ENCODE data around the gene RMC1. TPM values are rescaled to one million over a fixed set of nuclear protein-coding genes. Genes with fewer than 3 reads are reported as not detected.
"Not testable (repeated sequence)": the region's sequence is repeated elsewhere in the genome, so short reads cannot be mapped to it uniquely, and the experiment has no call there.

The RMC1 gene
- total RNA-seq, 2 experiments from 2014 or later, result 28.7 to 29.8 TPM

DNA sequence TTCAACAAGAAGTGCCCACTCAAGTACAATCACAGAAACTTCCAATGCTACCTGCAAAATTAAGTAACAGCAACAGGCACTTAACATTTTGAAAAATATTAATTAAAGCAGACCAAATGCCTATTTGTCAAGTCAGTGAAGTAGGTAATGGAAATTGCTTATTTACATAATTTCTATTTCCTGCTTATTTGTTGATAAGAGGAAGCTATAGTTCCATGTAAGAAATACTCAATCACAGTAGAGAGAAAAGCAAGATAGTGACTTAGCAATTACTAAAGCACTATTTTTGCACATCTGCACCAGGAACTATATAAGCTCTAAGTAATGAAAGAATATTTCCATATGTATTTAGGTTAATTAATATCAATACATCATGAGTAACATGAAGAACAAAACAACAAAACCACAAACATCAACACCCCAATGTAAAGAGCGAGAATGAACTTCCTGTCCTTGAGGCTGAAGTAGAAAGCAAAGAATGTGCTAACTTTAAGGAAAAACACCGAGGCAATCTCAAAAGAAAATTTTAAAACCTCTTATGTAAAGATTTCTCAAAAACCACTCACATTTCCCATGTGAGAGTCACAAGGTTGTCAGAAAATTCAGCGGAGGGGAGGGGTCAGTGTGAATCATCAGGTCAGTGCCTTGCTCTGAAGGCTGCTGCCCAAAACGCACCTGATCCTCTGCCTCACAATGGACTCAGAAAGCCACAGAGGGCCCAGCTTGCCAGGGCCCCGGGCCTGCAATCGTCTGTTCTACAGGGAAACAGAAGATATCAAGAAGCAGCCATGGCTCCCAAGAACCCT, 70.5 kb downstream of the RMC1 start:
- peaks cover 34% of the 10 kb centered on the region for H3K36me3 Mint-ChIP-seq (ENCODE audit: low read depth)
- CTCF ChIA-PET, result interaction anchor here (1.5 kb wide), 1 partner anchor 11 kb away, joined by 3 read pairs; no protein-coding TSS in a partner anchor
- DNase-seq, result peak; percentile 61
- peak; percentile 87 for ATAC-seq
- H3K27me3 Mint-ChIP-seq, result no peaks in the 10 kb centered on the region
- H3K4me3 Mint-ChIP-seq, result peak overlapping the region; percentile 3
- POLR2A ChIA-PET, result no interaction called here
- H3K4me1 Mint-ChIP-seq, result peaks cover 31% of the 10 kb centered on the region
- H3K27ac Mint-ChIP-seq, result peak overlapping the region; percentile 59
- H3K9me3 Mint-ChIP-seq (ENCODE audit: low read depth), result no peaks in the 10 kb centered on the region
- intact Hi-C loops (cut with DNase I, micrococcal nuclease), result no loop called here

DNA sequence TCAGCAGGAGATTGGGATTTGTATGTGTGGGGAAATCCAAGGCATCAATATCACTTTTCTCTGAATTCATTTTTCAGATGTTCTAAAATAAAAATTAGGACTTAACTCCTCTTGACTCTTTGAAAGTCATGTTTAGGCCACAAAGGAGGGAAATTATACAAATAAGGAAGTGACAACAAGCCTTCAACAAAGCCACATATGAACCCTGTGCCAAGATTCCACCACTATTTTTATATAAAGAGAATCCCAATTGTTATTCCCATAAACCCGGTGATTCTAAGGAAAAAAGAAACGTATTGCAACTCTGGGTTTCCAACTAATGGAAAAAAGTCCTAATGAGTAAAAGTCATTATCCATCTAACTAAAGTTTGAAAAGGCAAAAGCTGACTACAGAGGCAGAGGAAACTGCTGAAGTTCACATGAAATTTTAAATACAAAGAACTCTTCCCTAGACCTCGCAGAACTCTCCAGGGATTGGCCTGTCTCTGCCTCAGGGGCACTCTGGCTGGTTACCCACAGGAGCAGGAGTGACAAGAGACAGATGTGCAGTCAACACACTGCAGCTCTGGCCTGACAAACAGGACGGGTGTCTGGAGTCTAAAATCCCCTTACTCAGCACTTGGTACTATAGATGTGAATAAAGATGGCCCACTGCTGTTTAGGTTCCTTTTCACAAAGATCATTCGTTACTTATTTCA, 71.4 kb downstream of the RMC1 start:
- peaks cover 38% of the 10 kb centered on the region for H3K4me1 Mint-ChIP-seq
- ChIA-PET POLR2A (no interaction called here), CTCF (no interaction called here)
- no peak overlapping the region for H3K4me3 Mint-ChIP-seq
- ATAC-seq (no peak), DNase-seq (no peak)
- intact Hi-C loops (cut with DNase I, micrococcal nuclease), result no loop called here
- no peaks in the 10 kb centered on the region for H3K9me3 Mint-ChIP-seq (ENCODE audit: low read depth)
- H3K27me3 Mint-ChIP-seq, result no peaks in the 10 kb centered on the region
- H3K36me3 Mint-ChIP-seq (ENCODE audit: low read depth), result peaks cover 30% of the 10 kb centered on the region
- peak overlapping the region; percentile 59 for H3K27ac Mint-ChIP-seq

DNA sequence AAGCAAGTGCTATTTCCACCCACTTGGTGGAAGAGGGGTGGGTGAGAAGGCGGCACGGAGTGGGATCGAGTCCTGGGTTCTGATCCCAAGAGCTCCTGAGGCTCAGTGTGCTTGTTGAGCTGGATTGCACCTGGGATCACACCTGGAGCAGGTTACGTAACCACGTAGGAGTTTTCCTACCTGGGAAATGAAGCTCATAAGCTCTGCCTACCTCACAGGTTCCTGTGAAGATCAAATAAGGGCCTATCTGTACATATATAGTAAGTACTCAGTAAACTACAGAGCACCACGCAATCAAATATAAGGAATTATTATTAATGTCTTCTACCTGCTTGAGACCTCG, 72.0 kb downstream of the RMC1 start:
- DNase-seq (no peak), ATAC-seq (no peak)
- Mint-ChIP-seq H3K4me1 (peaks cover 42% of the 10 kb centered on the region), H3K27me3 (no peaks in the 10 kb centered on the region), H3K36me3 (ENCODE audit: low read depth) (peaks cover 24% of the 10 kb centered on the region), H3K9me3 (ENCODE audit: low read depth) (no peaks in the 10 kb centered on the region), H3K27ac (peak overlapping the region; percentile 59), H3K4me3 (no peak overlapping the region)
- POLR2A ChIA-PET, result no interaction called here
- CTCF ChIA-PET, result interaction anchor here (1.6 to 1.7 kb wide), 2 partner anchors 10 to 68 kb away, joined by 3 read pairs; no protein-coding TSS in a partner anchor
- intact Hi-C loops (cut with DNase I, micrococcal nuclease), result no loop called here

DNA sequence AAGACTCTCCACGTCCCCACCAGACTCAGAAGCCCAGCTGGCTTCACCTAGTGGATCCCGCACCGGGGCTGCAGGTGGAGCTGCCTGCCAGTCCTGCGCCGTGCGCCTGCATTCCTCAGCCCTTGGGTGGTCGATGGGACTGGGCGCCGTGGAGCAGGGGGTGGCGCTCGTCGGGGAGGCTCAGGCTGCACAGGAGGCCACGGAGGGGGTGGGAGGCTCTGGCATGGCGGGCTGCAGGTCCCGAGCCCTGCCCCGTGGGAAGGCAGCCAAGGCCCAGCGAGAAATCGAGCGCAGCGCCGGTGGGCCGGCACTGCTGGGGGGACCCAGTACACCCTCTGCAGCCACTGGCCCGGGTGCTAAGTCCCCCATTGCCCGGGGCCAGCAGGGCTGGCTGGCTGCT, 74.2 kb downstream of the RMC1 start:
- H3K27ac Mint-ChIP-seq; H3K9me3 Mint-ChIP-seq (ENCODE audit: low read depth); CTCF ChIA-PET; DNase-seq; H3K4me3 Mint-ChIP-seq; H3K27me3 Mint-ChIP-seq; POLR2A ChIA-PET; ATAC-seq; intact Hi-C loops (cut with DNase I, micrococcal nuclease): not testable (repeated sequence)
- Mint-ChIP-seq H3K36me3 (ENCODE audit: low read depth) (peaks cover 25% of the 10 kb centered on the region), H3K4me1 (peaks cover 57% of the 10 kb centered on the region)

DNA sequence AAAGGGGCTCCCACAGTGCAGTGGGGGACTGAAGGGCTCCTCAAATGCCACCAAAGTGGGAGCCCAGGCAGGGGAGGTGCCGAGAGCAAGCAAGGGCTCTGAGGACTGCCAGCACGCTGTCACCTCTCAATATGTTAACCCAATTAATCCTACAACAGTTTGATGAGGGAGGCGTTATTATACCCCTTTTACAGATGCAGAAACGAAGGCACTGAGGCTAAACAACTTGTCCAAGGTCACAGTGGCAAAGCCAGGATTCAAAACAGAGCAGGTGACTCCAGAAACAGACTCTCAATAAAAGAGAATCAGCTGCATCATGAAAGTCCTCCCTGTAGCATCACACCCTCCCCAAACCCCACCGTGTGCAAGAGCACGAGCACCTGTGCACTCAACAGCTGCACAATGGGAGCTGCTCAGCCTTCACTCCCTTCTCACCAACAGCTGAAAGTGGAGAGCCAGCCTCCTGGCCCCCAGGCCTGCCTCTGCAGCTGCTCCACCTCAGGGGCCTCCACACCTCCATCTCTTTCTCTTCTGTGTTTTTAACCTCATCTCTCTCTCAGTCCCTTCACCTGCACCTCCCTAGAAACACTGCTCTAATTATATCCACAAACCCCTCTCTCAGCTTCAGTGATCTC, 74.9 kb downstream of the RMC1 start:
- intact Hi-C loops (cut with DNase I, micrococcal nuclease), result no loop called here
- H3K4me3 Mint-ChIP-seq, result no peak overlapping the region
- peaks cover 58% of the 10 kb centered on the region for H3K4me1 Mint-ChIP-seq
- ATAC-seq, result no peak
- no peaks in the 10 kb centered on the region for H3K27me3 Mint-ChIP-seq
- peaks cover 27% of the 10 kb centered on the region for H3K36me3 Mint-ChIP-seq (ENCODE audit: low read depth)
- no peak for DNase-seq
- H3K9me3 Mint-ChIP-seq (ENCODE audit: low read depth), result no peaks in the 10 kb centered on the region
- ChIA-PET CTCF (interaction anchor here (1.6 kb wide), 1 partner anchor 10 kb away, joined by 6 read pairs; no protein-coding TSS in a partner anchor), POLR2A (no interaction called here)
- peak overlapping the region; percentile 11 for H3K27ac Mint-ChIP-seq

DNA sequence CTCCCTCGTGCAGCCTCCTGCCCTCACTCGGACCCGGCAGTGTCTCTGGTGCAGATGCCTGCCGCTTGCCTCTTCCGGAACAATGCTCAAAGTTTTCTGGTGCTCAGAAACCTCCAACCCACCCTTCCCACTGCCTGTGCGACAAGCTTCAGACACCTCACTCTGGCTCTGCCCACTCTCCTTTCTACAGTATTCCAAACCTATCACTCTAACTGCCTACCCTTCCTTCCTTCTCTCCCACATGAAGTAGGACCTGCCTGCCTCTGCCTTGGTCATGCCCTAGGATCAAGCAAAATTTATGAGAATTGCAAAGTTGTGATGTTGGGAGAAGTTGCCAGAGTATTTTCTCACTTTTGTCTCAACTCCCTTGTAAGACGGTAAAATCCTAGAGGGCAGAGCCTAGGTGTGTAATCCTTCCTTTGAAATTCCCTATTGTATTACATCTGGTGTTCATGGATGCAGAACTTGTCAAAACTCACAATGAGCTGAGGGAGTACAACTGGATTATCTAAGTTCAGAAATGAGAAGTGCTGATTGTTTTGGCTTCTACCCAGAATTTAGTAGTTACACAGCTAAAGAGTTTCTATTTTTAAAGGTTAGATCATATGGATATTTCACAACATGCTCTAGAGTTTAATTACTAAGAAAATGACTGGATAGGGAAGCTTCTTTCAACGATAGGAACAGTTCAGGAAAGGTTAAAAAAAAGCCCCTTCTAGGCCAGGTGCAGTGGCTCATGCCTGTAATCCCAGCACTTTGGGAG, 75.8 kb downstream of the RMC1 start:
- peaks cover 32% of the 10 kb centered on the region for H3K36me3 Mint-ChIP-seq (ENCODE audit: low read depth)
- H3K4me3 Mint-ChIP-seq, result no peak overlapping the region
- intact Hi-C loops (cut with DNase I, micrococcal nuclease), result no loop called here
- peak overlapping the region; percentile 11 for H3K27ac Mint-ChIP-seq
- no peaks in the 10 kb centered on the region for H3K9me3 Mint-ChIP-seq (ENCODE audit: low read depth)
- DNase-seq, result no peak
- ATAC-seq, result no peak
- ChIA-PET CTCF (interaction anchor here (1.0 to 1.7 kb wide), 3 partner anchors 9 to 77 kb away, joined by 4 to 6 read pairs (median 4); no protein-coding TSS in a partner anchor), POLR2A (no interaction called here)
- no peaks in the 10 kb centered on the region for H3K27me3 Mint-ChIP-seq
- H3K4me1 Mint-ChIP-seq, result peaks cover 58% of the 10 kb centered on the region

DNA sequence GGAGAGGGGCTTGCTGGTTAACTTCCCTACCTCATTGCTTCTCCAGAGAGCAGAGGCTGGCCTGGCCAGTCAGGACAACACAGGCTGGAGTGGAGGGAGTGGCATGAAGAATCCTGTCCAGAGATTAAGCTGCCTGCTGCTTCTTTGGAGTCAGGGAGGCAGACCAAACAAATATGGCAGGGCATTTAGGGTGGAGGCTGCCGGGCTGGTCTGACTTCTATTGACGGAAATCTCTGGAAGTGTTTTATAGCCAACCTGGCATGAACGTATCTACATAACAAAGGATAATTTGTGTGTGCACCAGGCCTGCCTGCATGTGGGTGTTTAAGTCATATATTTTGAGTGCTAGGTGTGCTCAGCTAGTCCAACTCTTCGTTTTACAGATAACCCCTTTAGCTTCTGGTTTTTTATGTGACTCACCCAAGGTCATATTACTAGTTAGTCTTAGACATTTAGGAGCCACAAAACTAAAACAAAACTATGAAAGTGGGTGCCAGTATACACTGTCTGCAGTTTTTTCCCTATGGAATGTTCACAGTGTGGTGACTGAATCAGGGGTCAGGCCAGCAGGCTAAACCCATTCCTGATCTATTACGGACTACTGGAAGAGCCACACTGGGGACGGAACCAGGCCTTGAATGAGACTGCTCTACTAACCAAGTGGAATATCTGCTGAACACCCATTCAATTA, 77.5 kb downstream of the RMC1 start:
- H3K27me3 Mint-ChIP-seq, result no peaks in the 10 kb centered on the region
- no peaks in the 10 kb centered on the region for H3K9me3 Mint-ChIP-seq (ENCODE audit: low read depth)
- no peak overlapping the region for H3K4me3 Mint-ChIP-seq
- H3K4me1 Mint-ChIP-seq, result peaks cover 59% of the 10 kb centered on the region
- H3K27ac Mint-ChIP-seq, result no peak overlapping the region
- intact Hi-C loops (cut with DNase I, micrococcal nuclease), result loop anchor here in 1 of 2 experiments (10.0 kb wide), 1 partner anchor 1976 kb away; the partner anchor contains the start of gene ESCO1
- peaks cover 23% of the 10 kb centered on the region for H3K36me3 Mint-ChIP-seq (ENCODE audit: low read depth)
- DNase-seq (no peak), ATAC-seq (peak; percentile 27)
- POLR2A ChIA-PET, result no interaction called here
- CTCF ChIA-PET, result interaction anchor here (0.9 to 1.7 kb wide), 6 partner anchors 12 to 123 kb away, joined by 3 to 4 read pairs (median 4); no protein-coding TSS in a partner anchor

Other genes with a start within 250 kb of the RMC1 start
- gene RIOK3, start 50.2 kb upstream of the RMC1 start, total RNA-seq, result 10 to 100 TPM; 71.1 to 71.2 TPM
- 10 to 100 TPM; 21.6 to 29.2 TPM for gene NPC1, start 83.0 kb downstream of the RMC1 start, total RNA-seq
- under 1 TPM; 0.21 TPM for gene ANKRD29, start 159.4 kb downstream of the RMC1 start, total RNA-seq
- gene LAMA3, start 185.9 kb downstream of the RMC1 start, total RNA-seq, result under 1 TPM; 0.07 to 0.09 TPM

Measured in activated CD4-positive, alpha-beta T cell treated with anti-CD3 and anti-CD28 coated beads for 36 hours (primary cell).